Skin of body (tissue), 2 donors: ENCODE measurements around the gene ANXA3. TPM values are rescaled to one million over a fixed set of nuclear protein-coding genes. Genes with fewer than 3 reads are reported as not detected.
"Not testable (repeated sequence)": the region's sequence is repeated elsewhere in the genome, so short reads cannot be mapped to it uniquely, and the experiment has no call there.

ENCODE experiments used
- DNase-seq: peaks from one replicate; lab custom pipeline; 2025; lab: John Stamatoyannopoulos, UW
- total RNA-seq: library from RNA; depleted of rRNA; stranded (reverse); fragments of >200 nt; gene quantifications from one replicate; pipeline ENCODE4 v1.2.3, GENCODE V29; 2014

Gene ANXA3
- total RNA-seq, 1 donor from 2014 or later = 50.7 TPM

DNA sequence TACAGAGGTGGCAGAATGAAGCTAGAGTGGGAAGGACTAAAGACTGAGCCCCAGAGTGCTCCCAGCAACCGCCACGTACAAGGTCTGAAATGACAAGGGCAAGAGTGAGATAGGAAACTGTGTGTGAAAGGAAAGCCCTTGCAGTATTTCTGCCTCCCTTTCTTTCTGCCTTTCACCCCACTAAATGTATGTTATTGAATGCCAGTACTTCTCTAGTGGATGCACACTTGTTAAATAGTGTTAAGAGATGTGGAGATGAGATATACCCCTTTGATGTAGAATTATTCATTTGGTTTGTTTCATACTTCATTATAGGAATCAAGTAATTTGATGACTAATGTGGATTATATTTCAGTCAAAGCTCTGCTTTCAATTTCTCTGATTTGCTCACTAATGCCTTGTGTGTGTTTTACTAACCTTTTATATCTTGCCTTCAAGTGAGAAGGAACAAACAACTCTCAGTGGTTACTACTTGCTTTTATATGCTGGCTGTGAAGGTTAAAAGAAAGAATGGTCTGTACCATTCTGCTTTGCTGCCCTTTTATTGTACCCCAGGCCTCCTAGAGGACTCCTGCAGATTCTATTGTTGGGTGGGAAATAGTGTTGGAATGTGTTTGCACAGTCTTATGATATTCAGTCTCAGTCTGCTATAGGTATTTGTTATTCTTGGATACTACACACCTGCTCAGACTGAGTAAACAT, 8.0 kb upstream of the ANXA3 start:
- DNase-seq = no peak

- no peak for DNase-seq
Observed at GRCh38 chr4:78544678-78545077, 6.9 kb upstream of the ANXA3 start.

DNA sequence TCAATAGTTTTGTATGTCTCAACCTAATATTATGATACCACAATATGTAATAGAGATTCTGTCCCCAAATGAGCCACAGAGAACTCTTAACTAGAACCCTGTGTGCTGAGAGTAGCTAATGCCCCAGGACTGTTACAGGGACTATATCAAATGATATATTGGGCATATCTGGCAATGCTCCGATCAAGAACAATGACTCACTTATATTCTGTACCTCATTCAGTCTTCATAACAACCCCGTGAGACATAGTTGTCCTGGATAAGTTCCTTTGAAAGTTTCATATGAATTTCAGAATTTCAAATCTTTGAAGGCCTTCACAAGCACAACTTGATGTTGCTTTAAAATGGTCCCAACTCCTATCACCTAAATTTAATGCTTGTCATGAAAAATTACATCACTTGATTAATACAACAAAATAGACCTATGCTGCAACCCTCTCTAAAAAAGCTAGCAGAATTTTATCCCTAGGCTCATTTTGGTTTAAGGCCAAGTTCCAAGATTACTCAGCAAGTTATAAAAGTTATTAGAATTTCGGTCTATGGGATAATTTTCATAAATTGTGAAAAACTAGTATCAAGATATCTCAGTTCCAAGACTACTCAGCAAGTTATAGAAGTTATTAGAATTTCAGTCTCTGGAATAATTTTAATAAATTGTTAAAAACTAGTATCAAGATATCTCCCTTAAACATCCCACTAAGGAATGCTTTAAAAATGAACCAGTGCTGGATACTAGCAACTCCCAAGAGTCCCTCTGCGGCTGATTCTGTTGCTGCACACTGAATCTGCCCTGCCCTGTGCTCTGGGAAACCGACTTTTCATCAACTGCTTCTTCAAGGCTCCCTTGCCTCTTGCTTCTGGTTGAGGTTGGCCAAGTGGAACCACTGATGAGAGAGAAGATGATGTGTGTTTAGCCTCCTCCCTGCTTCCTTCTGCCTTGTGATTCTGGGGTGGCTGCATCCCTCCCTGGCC, 6.0 kb upstream of the ANXA3 start:
- DNase-seq = no peak

GRCh38 chr4:78547899-78548298, 3.7 kb upstream of the ANXA3 start:
- not testable (repeated sequence) for DNase-seq

GRCh38 chr4:78548889-78549288, 2.7 kb upstream of the ANXA3 start:
- DNase-seq = not testable (repeated sequence)

GRCh38 chr4:78552389-78553042, 946 bp downstream of the ANXA3 start:
- DNase-seq = no peak

DNA sequence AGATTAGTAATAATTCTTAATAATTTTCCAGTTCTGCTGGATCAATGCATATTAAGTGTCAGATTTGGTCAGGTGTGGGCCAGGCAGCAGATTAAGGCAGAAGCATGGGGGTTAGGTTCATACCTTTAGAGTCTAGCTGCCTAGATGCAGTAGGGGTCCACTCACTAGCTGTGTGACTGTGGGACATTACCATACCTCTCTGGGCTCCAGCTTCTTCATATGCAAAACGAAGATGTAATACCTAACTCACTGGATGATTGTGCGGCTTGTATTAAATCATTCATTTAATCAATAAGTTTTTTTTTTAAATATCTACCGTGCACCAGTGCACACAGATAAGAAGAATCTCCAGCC, 1.4 kb downstream of the ANXA3 start:
- no peak for DNase-seq

- no peak for DNase-seq
Observed at GRCh38 chr4:78553529-78554060, 2.0 kb downstream of the ANXA3 start.

GRCh38 chr4:78556665-78557064, 5.1 kb downstream of the ANXA3 start:
- no peak for DNase-seq

- DNase-seq = no peak
Observed at GRCh38 chr4:78557841-78558240, 6.3 kb downstream of the ANXA3 start.

DNA sequence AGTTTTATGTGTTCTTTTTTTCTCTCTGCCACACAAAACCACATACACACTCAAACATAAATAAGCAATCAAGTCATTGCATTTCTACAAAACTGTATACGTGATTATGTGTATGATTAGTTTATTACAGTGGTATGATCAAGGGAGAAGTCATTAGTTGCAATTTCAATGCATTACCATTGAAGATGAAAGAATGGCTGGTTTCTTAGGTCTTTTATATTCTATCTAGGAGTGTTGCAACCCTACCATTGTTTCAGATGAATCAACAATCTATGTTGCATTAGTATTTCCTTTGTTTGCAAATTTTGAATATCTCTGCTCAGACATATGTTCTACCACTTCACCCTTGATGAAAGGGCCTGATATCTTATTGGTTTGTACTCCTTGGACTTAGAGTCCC, 6.8 kb downstream of the ANXA3 start:
- no peak for DNase-seq

DNA sequence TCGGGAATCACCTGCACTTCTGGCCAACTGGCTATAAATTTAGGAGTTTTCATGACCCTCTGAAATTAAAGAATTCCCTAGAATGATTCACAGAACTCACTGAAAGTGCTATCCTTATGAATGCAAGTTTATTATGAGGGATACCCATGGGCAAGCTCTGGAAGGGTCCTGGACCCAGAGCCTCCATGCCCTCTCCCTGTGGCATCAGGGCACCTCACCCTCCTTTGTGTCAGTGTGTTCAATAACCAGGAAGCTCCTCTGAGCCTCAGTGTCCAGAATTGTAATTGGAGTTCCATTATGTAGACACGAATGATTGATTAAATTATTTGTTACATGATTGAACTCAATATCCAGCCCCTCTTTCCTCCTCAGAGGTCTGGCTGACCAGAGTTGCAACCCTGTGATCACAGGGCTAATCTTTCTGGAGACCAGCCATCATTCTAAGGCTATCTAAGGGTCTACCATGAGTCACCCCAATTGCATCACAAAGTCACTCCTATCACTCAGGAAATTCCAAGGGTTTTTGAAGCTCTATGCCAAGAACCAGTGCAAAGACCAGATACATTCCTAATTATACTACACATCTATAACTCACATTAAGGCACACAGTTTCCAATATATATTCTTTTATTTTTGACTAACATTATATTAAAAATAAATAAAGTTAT, 8.9 kb downstream of the ANXA3 start:
- DNase-seq = no peak

- DNase-seq = no peak
Observed at GRCh38 chr4:78561677-78562076, 10.1 kb downstream of the ANXA3 start.

DNA sequence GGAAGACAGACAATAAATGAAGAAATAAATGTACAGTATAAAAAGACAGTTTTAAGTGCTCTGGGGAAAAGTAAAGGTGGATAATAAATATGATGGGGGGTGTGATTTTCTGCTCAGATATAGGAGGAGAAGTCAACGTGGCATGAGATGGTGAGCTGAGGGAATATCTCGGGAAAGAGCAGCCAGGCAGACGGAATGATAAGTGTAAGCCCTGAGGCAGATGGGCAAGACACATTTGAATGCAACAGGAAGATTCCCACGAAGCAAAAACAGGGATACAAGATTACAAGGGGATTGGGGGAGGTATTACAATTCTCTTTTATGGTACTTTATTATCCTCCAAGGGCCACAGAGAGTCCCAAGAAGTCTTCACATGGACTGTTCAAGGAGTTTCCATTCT, 11.1 kb downstream of the ANXA3 start:
- DNase-seq = no peak

DNA sequence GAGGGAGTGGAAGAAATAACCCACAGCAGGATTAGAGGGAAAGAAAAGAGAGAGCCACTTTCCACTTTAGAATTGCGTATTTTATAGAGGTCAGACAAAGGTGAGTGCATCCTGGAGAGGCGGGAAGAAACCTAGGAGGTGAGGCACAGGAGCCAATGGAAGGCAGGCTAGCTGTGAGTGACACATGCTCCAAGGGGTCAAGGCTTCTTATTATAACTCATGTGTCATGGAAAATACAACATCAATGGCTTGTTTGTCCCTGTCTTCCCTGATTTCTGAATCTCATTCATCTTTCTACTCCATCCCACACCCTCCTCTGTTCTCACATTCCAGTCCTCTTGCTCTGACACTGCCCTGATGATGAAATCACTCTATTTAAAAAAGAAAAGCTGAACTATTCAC, 14.4 kb downstream of the ANXA3 start:
- DNase-seq = no peak

DNA sequence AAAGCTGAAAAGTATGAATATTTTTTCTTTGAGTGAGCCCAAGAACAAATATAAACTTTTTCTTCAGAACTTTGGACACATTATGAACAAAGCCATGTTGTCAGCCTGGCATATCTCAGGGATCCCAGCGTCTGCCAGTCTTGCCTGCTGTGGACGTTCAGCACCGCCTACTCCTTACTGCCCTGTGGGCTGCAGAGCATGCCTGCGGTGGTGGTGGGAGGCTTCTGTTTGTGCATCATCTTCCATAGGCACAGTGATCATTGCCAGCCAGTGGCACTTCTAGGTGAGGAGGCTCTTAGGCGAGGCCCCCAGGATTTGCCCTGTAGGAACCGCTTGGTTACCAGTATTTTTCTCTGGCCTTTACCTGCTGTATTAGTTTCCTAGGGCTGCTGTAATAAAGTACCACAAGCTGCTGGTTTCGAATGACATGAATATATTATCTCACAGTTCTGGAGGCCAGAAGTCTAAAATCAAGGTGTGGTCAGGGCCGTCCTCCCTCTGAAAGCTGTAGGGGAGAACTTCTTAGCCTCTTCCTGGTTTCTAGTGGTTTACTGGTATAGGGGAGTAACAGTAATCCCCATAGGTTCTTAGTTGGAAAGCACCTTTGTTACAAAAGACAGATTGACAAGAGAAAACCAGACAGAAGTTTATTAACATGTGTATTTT, 15.4 kb downstream of the ANXA3 start:
- DNase-seq = no peak

GRCh38 chr4:78567500-78568060, 16.0 kb downstream of the ANXA3 start:
- DNase-seq = no peak

DNA sequence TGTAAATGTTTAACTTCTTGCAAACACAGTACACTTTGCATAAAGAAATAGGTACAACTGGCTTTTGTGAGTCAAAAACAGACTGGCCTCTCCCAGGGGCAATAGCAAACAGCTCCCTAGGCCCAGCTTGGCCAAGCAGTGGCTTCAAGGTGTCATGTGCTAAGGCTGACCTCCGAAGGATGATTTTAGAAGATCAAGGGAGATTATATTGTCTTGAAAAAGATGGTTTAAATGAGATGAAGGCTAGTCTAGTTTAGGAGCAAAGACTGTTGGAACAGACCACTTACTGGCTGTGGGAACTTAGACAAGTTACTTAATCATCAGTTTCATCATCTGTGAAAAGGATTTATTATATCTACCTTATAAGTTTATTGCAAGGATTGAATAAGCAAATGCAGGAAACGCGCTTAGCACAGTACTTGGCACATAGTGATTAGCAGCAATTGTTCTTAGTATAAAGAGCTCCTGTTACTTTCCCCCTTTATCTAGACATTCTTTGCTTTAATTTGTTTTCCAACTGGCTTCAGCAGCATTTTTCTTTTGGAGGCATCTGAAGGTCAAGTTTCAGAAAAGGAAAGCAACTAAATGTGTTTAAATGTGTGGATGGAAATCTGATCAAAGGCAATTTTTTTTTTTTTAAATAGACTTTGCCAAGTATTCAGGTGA, 17.2 kb downstream of the ANXA3 start:
- no peak for DNase-seq

GRCh38 chr4:78569306-78569821, 17.8 kb downstream of the ANXA3 start:
- DNase-seq = peak; percentile 84

- no peak for DNase-seq
Observed at GRCh38 chr4:78570117-78570516, 18.5 kb downstream of the ANXA3 start.
